ENCODE results near the gene FYCO1.

FYCO1 gene

DNA sequence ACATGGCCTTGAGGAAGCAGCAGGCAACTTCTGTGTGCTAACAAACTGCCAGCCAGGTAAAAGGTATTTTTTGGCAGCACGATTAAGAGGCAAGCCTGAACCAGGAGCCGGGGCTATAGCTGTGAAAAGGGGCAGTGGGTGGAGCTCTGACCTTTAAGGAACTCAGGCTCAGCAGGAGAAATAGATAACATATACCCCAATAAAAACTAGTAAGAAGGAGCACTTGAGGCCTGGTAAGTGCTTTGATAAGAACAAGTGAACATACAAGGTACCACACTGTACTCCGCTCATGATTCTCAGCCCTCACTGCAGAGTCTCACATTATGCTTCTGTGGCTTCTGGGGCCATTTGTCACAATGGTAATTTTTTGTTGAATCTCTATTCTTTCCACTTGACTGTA is 5.4 kb downstream of the FYCO1 start:
- no peak for DNase-seq
- Histone ChIP-seq H3K4me1 (peaks cover 0 to 97% (median 88%) of the 10 kb centered on the region in 4 donors), H3K4me3 (no peak overlapping the region), H3K27ac (peak overlapping the region; percentile 99), H3K36me3 (no peaks in the 10 kb centered on the region), H3K9me3 (no peaks in the 10 kb centered on the region), H3K27me3 (no peaks in the 10 kb centered on the region)
- intact Hi-C loops (cut with DNase I; ENCODE audit: low total_unique reads): no loop called here
- TF ChIP-seq, protein P1, sequence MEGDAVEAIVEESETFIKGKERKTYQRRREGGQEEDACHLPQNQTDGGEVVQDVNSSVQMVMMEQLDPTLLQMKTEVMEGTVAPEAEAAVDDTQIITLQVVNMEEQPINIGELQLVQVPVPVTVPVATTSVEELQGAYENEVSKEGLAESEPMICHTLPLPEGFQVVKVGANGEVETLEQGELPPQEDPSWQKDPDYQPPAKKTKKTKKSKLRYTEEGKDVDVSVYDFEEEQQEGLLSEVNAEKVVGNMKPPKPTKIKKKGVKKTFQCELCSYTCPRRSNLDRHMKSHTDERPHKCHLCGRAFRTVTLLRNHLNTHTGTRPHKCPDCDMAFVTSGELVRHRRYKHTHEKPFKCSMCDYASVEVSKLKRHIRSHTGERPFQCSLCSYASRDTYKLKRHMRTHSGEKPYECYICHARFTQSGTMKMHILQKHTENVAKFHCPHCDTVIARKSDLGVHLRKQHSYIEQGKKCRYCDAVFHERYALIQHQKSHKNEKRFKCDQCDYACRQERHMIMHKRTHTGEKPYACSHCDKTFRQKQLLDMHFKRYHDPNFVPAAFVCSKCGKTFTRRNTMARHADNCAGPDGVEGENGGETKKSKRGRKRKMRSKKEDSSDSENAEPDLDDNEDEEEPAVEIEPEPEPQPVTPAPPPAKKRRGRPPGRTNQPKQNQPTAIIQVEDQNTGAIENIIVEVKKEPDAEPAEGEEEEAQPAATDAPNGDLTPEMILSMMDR (IDR thresholded peaks at IDR 0.05): no peak

DNA sequence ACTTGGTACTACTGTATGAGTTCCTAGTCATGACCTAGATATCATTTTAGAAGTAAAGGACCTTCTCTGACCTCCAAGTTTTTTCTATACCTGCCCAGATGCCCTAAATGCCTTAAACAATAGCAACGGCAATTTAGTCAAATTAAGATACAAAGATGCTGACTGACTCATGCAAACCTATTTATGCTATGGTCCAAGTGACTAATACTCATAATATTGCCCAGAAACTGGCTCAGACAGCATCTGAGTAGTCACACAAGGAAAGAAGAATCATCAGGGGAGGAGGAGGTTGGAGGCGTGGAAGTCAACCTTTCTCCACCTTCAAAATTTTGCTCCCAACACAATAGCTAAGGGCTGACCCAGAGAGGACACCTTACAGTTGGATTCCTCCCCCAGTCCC is 6.8 kb downstream of the FYCO1 start:
- DNase-seq: no peak
- no peaks in the 10 kb centered on the region for H3K9me3 ChIP-seq
- no peaks in the 10 kb centered on the region for H3K27me3 ChIP-seq
- H3K27ac ChIP-seq: peak overlapping the region; percentile 99
- intact Hi-C loops (cut with DNase I; ENCODE audit: low total_unique reads): loop anchor here (10.0 kb wide), 2 partner anchors 394 to 706 kb away; partner anchors contain the start of genes ALS2CL and LIMD1
- peaks cover 0 to 100% (median 93%) of the 10 kb centered on the region in 4 donors for H3K4me1 ChIP-seq
- peaks cover 3 to 10% (median 10%) of the 10 kb centered on the region in 3 donors for H3K36me3 ChIP-seq
- TF ChIP-seq, protein P1 (IDR thresholded peaks at IDR 0.05): no peak
- no peak overlapping the region for H3K4me3 ChIP-seq

DNA sequence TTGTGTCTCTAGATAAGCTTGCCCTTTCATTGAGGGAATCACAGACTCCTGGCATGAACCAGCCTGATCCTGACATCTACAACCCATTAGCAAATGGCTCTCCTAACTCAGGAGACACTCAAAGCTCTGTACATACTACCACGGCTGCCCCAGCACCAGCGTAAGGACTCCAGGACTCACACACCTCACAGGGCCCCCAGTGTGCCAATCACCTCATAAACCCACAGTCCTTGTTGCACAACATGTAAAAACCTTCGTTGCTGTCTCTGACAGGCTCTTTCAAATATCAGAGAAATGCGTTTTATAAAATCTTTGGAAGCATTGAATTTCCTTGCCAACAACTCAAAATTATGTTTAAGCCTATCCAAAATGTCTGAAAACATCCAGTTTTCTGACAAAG is 7.3 kb downstream of the FYCO1 start:
- H3K27me3 ChIP-seq: no peaks in the 10 kb centered on the region
- DNase-seq: no peak
- H3K36me3 ChIP-seq: peaks cover 7 to 14% (median 14%) of the 10 kb centered on the region in 3 donors
- H3K4me1 ChIP-seq: peaks cover 0 to 100% (median 93%) of the 10 kb centered on the region in 4 donors
- H3K9me3 ChIP-seq: no peaks in the 10 kb centered on the region
- no peak overlapping the region for H3K4me3 ChIP-seq
- H3K27ac ChIP-seq: peak overlapping the region; percentile 99
- TF ChIP-seq, protein P1 (IDR thresholded peaks at IDR 0.05): no peak
- intact Hi-C loops (cut with DNase I; ENCODE audit: low total_unique reads): loop anchor here (10.0 kb wide), 2 partner anchors 394 to 706 kb away; partner anchors contain the start of genes ALS2CL and LIMD1

DNA sequence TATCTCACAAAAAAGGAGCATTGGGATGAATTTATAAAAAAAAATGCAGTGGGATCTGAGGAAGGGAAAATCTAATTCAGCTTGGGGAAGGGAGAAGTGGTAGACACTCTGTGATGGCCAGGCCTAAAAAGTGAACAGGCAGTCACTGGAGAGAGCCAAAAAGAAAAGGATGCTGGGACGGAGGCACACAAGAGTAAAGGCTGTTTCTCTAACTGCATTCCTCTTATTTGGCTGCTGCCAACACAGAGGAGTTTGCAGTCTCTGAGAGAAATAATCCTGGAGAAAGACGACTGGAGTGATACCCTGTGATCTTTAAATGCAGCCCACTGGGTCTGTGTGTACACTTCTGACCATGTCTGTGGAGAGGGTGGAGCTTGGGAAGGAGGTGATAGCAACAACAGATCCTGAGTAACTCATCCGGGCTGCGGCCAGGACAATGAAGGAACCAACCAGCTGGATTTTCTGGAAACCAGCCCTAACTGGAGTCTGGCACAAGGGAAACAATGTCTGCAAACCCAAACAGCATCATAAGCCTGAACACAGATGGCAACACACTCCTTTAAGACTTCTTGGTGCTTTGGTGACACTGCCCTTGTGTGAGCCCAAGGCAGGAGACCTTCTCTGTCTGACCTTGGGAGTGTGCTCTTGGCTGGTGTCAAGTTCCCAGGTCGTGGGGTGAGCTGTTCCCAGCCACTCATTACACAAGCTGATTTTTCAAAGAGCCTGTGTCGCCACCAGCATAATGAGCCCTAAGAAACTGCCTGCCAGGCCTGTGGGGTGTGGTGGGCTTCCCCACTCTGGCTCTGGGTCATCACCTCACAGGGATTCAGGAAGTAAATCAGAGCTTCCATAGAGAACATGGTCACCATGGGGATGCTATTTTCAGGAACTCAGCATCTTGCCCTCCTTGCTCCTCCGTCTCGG is 8.0 kb downstream of the FYCO1 start:
- peak; percentile 68 to 83 for DNase-seq
- Histone ChIP-seq H3K36me3 (peaks cover 14 to 22% (median 22%) of the 10 kb centered on the region in 3 donors), H3K9me3 (no peaks in the 10 kb centered on the region), H3K4me1 (peaks cover 0 to 100% (median 89%) of the 10 kb centered on the region in 4 donors), H3K4me3 (no peak overlapping the region), H3K27me3 (no peaks in the 10 kb centered on the region), H3K27ac (peak overlapping the region; percentile 99)
- intact Hi-C loops (cut with DNase I; ENCODE audit: low total_unique reads): loop anchor here (10.0 kb wide), 2 partner anchors 393 to 707 kb away; partner anchors contain the start of genes ALS2CL and LIMD1
- TF ChIP-seq, protein P1 (IDR thresholded peaks at IDR 0.05): no peak

DNA sequence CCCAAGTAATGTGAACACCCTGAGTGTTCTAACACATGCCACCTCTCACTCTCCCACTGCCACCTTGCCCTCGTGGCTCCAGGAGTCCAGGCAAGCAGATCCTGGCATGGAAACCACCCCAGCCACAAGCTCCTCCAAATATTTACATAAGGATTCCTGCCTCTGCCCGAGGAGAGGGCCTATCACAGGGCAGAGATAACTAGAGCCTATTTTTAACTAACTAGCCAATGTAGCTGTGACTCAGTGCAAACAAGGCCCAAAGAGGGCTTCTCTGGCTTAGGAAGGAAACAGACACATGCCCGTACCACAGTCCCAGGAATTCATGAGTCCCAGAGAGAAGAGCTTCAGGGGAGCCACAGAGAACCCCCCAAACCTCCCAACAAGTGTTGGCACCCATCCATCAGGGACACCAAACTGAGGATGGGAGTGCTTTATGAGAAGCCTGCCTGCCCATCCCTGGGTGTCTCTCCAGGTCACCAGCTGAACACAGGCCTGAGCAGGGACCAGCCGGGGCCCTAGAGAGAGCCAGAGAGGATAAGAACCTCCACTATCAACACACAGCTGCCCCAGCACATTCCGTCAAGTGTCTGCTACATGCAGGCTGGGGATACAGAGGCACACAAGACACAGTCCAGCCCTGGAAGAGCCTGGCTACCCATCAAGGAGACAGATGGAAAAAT is 9.2 kb downstream of the FYCO1 start:
- Histone ChIP-seq H3K4me3 (no peak overlapping the region), H3K4me1 (peaks cover 0 to 91% (median 77%) of the 10 kb centered on the region in 4 donors), H3K27me3 (no peaks in the 10 kb centered on the region), H3K27ac (peak overlapping the region; percentile 99), H3K9me3 (no peaks in the 10 kb centered on the region), H3K36me3 (peaks cover 19 to 34% (median 32%) of the 10 kb centered on the region in 3 donors)
- TF ChIP-seq, protein P1 (IDR thresholded peaks at IDR 0.05): no peak
- DNase-seq: peak; percentile 51 to 82
- intact Hi-C loops (cut with DNase I; ENCODE audit: low total_unique reads): loop anchor here (10.0 kb wide), 2 partner anchors 392 to 708 kb away; partner anchors contain the start of genes ALS2CL and LIMD1

Data from tibial artery (tissue), 4 donors.